ENCODE data around the gene CLIC1. TPM values are rescaled to one million over a fixed set of nuclear protein-coding genes. Genes with fewer than 3 reads are reported as not detected.

The CLIC1 gene
- total and polyA plus RNA-seq, 2 experiments from 2014 or later, result 463 to 599 TPM

- TF ChIP-seq EZH2 (IDR thresholded peaks at IDR 0.05; ENCODE audit: borderline replicate concordance), result no peak
- TF ChIP-seq EZH2phosphoT487 (IDR thresholded peaks at IDR 0.05; ENCODE audit: low read depth, severe bottlenecking, unreplicated experiment), result no peak
- TF ChIP-seq CTCF (IDR thresholded peaks at IDR 0.05; ENCODE audit: poor library complexity), result no peak
- Histone ChIP-seq H4K20me1 (ENCODE audit: insufficient read depth, poor library complexity, severe bottlenecking) (peaks cover 14% of the 10 kb centered on the region), H3K27ac (no peak overlapping the region), H3K4me3 (no peak overlapping the region), H2AFZ (no peak overlapping the region), H3K27me3 (no peaks in the 10 kb centered on the region), H3K9me3 (ENCODE audit: low read depth) (no peaks in the 10 kb centered on the region), H3K79me2 (peaks cover 25% of the 10 kb centered on the region), H3K9me2 (replicated peaks; ENCODE audit: insufficient read depth) (no peaks in the 10 kb centered on the region), H3K36me3 (replicated peaks; ENCODE audit: insufficient read depth, low read depth) (no peaks in the 10 kb centered on the region), H3K4me2 (no peak overlapping the region), H3K4me1 (ENCODE audit: insufficient read depth) (peaks cover 12% of the 10 kb centered on the region)
- no peak for DNase-seq (ENCODE audit: low spot score)
- WGBS (ENCODE audit: low lambda C conversion rate, missing lambda C conversion rate), result 93% methylated on average over 7 of the region's 7 CpGs
Measured at GRCh38 chr6:31727034-31727716, 9.2 kb downstream of the CLIC1 start.

DNA sequence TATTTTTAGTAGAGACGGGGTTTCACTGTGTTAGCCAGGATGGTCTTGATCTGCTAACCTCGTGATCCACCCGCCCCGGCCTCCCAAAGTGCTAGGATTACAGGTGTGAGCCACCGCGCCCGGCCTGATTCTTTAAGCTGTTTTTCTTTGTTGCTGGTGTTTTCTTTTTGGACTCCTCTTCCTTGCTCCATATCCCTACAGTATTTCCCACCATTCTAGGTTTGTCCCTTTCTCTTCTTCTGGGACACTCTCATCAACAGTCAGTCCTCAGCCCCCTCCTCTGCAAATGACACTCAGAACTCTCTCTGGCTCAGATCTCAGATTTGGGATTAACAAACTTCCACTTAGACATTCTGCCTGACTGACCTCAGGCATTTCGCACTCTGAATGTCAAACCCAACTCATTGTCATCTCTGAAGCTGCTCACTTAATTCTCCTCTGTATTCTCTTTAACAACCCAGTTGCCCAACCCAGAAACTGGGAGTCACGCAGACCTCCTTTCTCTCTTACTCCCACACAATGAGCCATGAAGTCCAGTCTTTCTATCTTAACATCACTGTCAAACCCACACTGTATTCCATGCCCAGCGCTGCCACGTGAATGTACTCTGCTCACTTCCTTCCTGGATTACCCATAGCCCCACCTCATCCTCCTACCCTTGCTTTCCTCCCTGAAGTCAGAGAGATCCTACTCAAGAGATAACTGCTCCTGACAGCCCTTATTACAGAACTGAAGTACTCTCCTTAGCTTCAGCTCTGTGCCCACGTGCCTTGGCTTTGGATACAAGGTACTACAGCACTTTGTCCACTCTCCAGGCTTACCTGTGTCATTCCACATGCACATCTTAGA is 10.6 kb downstream of the CLIC1 start:
- Histone ChIP-seq H3K9me2 (replicated peaks; ENCODE audit: insufficient read depth) (no peaks in the 10 kb centered on the region), H3K9me3 (ENCODE audit: low read depth) (no peaks in the 10 kb centered on the region), H3K4me1 (ENCODE audit: insufficient read depth) (peaks cover 4% of the 10 kb centered on the region), H3K4me3 (no peak overlapping the region), H3K27me3 (no peaks in the 10 kb centered on the region), H3K27ac (no peak overlapping the region), H3K4me2 (no peak overlapping the region), H3K36me3 (replicated peaks; ENCODE audit: insufficient read depth, low read depth) (no peaks in the 10 kb centered on the region), H2AFZ (no peak overlapping the region), H3K79me2 (peaks cover 16% of the 10 kb centered on the region), H4K20me1 (ENCODE audit: insufficient read depth, poor library complexity, severe bottlenecking) (peaks cover 10% of the 10 kb centered on the region)
- TF ChIP-seq CTCF (IDR thresholded peaks at IDR 0.05; ENCODE audit: poor library complexity) (no peak), EZH2phosphoT487 (IDR thresholded peaks at IDR 0.05; ENCODE audit: low read depth, severe bottlenecking, unreplicated experiment) (no peak), EZH2 (IDR thresholded peaks at IDR 0.05; ENCODE audit: borderline replicate concordance) (no peak)
- WGBS (ENCODE audit: low lambda C conversion rate, missing lambda C conversion rate), result 97% methylated on average over 12 of the region's 12 CpGs
- DNase-seq (ENCODE audit: low spot score), result no peak

DNA sequence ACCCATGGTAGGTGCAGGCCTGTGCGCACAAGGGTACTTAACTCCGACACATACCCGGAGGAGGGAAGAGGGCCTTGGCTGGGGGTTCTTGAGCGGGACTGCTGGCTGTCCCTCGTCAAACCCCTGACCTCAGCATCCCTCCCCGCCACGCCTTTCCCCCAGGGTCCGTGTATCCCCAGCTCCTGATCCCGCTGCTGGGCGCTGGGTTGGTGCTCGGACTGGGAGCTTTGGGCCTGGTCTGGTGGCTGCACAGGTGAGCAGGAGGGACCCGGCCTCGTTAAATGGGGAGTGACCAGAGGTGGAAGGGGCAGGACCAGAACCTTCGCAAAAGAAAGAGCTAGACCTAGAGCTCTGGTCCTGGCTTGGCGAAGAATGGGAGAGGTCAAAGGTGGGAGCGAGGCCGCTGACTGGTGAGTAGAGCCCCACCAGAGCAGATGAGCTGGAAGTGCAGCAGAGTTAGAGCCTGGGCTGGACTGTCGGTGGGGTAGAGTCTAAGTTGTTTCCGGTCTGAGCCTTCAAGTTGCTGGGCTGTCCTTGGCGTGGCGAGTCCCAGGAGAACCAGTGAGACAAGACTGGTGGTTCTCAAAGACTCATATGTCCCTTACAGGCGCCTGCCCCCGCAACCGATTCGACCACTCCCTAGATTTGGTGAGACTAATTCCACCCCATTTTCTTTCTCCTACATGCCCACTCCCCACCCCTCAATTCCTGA is 12.2 kb downstream of the CLIC1 start:
- DNase-seq (ENCODE audit: low spot score), result no peak
- Histone ChIP-seq H2AFZ (no peak overlapping the region), H3K4me1 (ENCODE audit: insufficient read depth) (no peaks in the 10 kb centered on the region), H3K4me2 (no peak overlapping the region), H3K9me2 (replicated peaks; ENCODE audit: insufficient read depth) (no peaks in the 10 kb centered on the region), H4K20me1 (ENCODE audit: insufficient read depth, poor library complexity, severe bottlenecking) (peaks cover 10% of the 10 kb centered on the region), H3K79me2 (peaks cover 14% of the 10 kb centered on the region), H3K27ac (no peak overlapping the region), H3K36me3 (replicated peaks; ENCODE audit: insufficient read depth, low read depth) (no peaks in the 10 kb centered on the region), H3K4me3 (no peak overlapping the region), H3K27me3 (no peaks in the 10 kb centered on the region), H3K9me3 (ENCODE audit: low read depth) (no peaks in the 10 kb centered on the region)
- 95% methylated on average over 24 of the region's 25 CpGs for WGBS (ENCODE audit: low lambda C conversion rate, missing lambda C conversion rate)
- no peak for TF ChIP-seq EZH2 (IDR thresholded peaks at IDR 0.05; ENCODE audit: borderline replicate concordance)
- TF ChIP-seq EZH2phosphoT487 (IDR thresholded peaks at IDR 0.05; ENCODE audit: low read depth, severe bottlenecking, unreplicated experiment), result no peak
- TF ChIP-seq CTCF (IDR thresholded peaks at IDR 0.05; ENCODE audit: poor library complexity), result no peak
